HL-60 (cell line): ENCODE data around the gene MEIS1.

Experiments
- POLR2AphosphoS5 ChIP-seq: IDR thresholded peaks from 2 replicates; pipeline ENCODE4 v1.6.1; 2012; ENCODE audit warnings: low read depth
- TF ChIP-seq, protein P1 (sequence below): IDR thresholded peaks from one replicate; pipeline ENCODE4 v1.5.1; 2011; ENCODE audit warnings: low read length, control low read depth, inconsistent platforms; ENCODE audit not compliant: insufficient read depth

DNA sequence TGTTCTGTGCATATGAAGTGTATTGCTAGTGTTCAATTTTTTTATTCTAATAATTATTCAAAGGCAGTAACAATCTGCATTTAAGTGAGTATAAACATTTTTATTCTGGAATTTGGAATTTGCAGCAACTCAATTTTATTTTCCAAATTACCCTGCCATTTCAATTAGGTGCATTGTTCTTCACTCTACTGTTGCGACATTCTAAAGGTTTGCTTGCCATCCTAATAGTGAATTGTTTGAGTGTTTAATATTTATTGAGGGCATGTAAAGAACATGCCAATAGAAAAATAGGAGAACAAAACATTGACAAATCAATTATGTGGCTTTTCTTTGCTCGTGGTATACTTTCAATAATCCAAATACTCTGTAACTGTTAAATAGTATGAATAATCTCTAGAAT lies 18.0 kb downstream of the MEIS1 start:
- TF ChIP-seq, protein P1, sequence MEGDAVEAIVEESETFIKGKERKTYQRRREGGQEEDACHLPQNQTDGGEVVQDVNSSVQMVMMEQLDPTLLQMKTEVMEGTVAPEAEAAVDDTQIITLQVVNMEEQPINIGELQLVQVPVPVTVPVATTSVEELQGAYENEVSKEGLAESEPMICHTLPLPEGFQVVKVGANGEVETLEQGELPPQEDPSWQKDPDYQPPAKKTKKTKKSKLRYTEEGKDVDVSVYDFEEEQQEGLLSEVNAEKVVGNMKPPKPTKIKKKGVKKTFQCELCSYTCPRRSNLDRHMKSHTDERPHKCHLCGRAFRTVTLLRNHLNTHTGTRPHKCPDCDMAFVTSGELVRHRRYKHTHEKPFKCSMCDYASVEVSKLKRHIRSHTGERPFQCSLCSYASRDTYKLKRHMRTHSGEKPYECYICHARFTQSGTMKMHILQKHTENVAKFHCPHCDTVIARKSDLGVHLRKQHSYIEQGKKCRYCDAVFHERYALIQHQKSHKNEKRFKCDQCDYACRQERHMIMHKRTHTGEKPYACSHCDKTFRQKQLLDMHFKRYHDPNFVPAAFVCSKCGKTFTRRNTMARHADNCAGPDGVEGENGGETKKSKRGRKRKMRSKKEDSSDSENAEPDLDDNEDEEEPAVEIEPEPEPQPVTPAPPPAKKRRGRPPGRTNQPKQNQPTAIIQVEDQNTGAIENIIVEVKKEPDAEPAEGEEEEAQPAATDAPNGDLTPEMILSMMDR = no peak
- TF ChIP-seq POLR2AphosphoS5 = no peak
